Endothelial cell (in vitro differentiated cells): ENCODE data around the gene MAGI1. TPM values are rescaled to one million over a fixed set of nuclear protein-coding genes. Genes with fewer than 3 reads are reported as not detected.
A peak's percentile ranks its signal among the peaks of the same experiment; 100 is the strongest.

Source experiments
- DNase-seq: peaks from one replicate; pipeline ENCODE4 v3.0.0; 2021; ENCODE audit warnings: low spot score
- H3K27ac Mint-ChIP-seq: one replicate; pipeline ENCODE4 v1.8.0; 2021; ENCODE audit warnings: mixed read lengths, inconsistent platforms; ENCODE audit not compliant: unreplicated experiment
- H3K27me3 Mint-ChIP-seq: one replicate; pipeline ENCODE4 v1.8.0; 2021; ENCODE audit warnings: mild to moderate bottlenecking, moderate library complexity, mixed read lengths, inconsistent platforms; ENCODE audit not compliant: unreplicated experiment
- H3K36me3 Mint-ChIP-seq: one replicate; pipeline ENCODE4 v1.8.0; 2021; ENCODE audit warnings: mild to moderate bottlenecking, low read depth, mixed read lengths, inconsistent platforms; ENCODE audit not compliant: unreplicated experiment
- H3K4me1 Mint-ChIP-seq: one replicate; pipeline ENCODE4 v1.8.0; 2021; ENCODE audit warnings: mild to moderate bottlenecking, mixed read lengths, inconsistent platforms; ENCODE audit not compliant: unreplicated experiment
- H3K4me3 Mint-ChIP-seq: one replicate; pipeline ENCODE4 v1.8.0; 2021; ENCODE audit warnings: mild to moderate bottlenecking, mixed read lengths, inconsistent platforms; ENCODE audit not compliant: unreplicated experiment
- H3K9me3 Mint-ChIP-seq: one replicate; pipeline ENCODE4 v1.8.0; 2021; ENCODE audit warnings: mixed read lengths, inconsistent platforms; ENCODE audit not compliant: unreplicated experiment
- total RNA-seq: library from RNA; stranded (reverse); fragmentation: NEBNext Ultra II Directional; extraction: Animal tissue kit (Norgen Biotek cat#: 25700); gene quantifications from one replicate; pipeline ENCODE4 v1.2.1, GENCODE V29; 2021; ENCODE audit not compliant: unreplicated experiment
- TF ChIP-seq, protein P1 (sequence below): fragments of 200-600 bp; sonication (generic); IDR thresholded peaks from one replicate; pipeline ENCODE4 v1.5.0; 2021; ENCODE audit warnings: antibody characterized with exemption; ENCODE audit not compliant: unreplicated experiment

The MAGI1 gene
- total RNA-seq, 1 donor from 2014 or later, result 33.8 TPM

DNA sequence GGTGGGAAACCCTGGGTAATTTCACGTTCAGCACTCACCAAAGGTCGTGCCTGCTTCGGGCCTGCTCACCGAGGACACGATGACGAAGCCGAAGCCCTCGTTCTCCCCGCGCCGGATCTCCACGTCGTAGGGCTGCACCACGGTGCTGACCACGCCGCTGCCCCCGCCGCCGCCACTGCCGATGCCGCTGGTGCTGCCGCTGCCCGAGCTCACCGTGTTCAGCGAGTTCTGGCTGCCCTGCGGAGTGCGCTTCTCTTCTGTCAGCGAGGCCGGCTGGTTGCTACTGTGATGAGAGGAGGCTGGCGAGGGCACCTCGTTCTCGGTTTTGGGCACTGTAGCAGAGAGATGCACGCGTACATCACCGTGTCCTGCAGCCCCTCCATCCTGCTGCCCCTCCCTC is 659.5 kb downstream of the MAGI1 start:
- peaks cover 12% of the 10 kb centered on the region for H3K36me3 Mint-ChIP-seq
- no peaks in the 10 kb centered on the region for H3K9me3 Mint-ChIP-seq
- DNase-seq, result no peak
- H3K27me3 Mint-ChIP-seq, result no peaks in the 10 kb centered on the region
- H3K4me1 Mint-ChIP-seq, result no peaks in the 10 kb centered on the region
- no peak overlapping the region for H3K27ac Mint-ChIP-seq
- TF ChIP-seq, protein P1, sequence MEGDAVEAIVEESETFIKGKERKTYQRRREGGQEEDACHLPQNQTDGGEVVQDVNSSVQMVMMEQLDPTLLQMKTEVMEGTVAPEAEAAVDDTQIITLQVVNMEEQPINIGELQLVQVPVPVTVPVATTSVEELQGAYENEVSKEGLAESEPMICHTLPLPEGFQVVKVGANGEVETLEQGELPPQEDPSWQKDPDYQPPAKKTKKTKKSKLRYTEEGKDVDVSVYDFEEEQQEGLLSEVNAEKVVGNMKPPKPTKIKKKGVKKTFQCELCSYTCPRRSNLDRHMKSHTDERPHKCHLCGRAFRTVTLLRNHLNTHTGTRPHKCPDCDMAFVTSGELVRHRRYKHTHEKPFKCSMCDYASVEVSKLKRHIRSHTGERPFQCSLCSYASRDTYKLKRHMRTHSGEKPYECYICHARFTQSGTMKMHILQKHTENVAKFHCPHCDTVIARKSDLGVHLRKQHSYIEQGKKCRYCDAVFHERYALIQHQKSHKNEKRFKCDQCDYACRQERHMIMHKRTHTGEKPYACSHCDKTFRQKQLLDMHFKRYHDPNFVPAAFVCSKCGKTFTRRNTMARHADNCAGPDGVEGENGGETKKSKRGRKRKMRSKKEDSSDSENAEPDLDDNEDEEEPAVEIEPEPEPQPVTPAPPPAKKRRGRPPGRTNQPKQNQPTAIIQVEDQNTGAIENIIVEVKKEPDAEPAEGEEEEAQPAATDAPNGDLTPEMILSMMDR, result no peak
- no peak overlapping the region for H3K4me3 Mint-ChIP-seq

DNA sequence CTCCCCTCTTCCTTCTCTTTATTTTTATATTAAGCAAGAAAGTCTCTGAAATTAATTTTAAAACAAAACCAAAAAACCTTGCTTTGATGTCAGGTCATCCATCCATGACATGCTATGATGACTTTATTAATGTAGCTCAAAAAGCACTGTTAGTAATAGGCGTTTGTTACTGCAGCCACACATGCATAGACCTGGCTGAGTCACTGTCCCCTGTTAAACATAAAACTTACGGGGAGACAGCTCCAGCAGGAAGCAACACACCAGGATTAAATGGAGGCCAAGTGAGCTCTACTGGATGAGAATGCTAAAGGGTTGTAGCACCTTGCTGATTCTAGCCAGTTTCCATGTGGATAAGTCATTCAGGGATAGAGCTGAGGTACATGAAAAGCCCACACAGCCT is 661.1 kb downstream of the MAGI1 start:
- Mint-ChIP-seq H3K9me3 (no peaks in the 10 kb centered on the region), H3K27me3 (no peaks in the 10 kb centered on the region), H3K36me3 (peaks cover 10% of the 10 kb centered on the region), H3K27ac (no peak overlapping the region), H3K4me1 (no peaks in the 10 kb centered on the region), H3K4me3 (no peak overlapping the region)
- TF ChIP-seq, protein P1, result no peak
- DNase-seq, result no peak

DNA sequence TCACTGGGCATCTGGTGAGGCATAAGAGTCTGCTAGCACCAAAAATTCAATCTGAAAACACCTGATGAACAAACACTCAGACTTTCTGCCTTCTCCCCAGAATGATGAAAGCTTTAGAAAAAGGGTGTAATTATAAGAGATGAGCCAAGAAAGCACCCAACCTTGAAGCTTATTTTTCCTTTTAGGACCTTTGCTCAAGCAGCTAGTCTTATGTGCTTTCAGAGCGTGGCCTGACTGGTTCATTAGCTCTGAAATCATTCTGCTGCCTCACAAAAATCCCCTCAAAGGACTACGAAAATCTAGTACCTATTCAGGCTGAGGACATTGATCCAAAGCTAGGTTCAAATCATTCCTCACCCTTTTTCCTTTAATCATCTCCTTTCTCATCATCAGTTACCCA is 662.3 kb downstream of the MAGI1 start:
- H3K27ac Mint-ChIP-seq, result no peak overlapping the region
- H3K4me1 Mint-ChIP-seq, result no peaks in the 10 kb centered on the region
- TF ChIP-seq, protein P1, result no peak
- H3K4me3 Mint-ChIP-seq, result no peak overlapping the region
- no peak for DNase-seq
- H3K36me3 Mint-ChIP-seq, result peaks cover 17% of the 10 kb centered on the region
- H3K9me3 Mint-ChIP-seq, result no peaks in the 10 kb centered on the region
- no peaks in the 10 kb centered on the region for H3K27me3 Mint-ChIP-seq

GRCh38 chr3:65371053-65371452 is 667.7 kb downstream of the MAGI1 start:
- H3K4me1 Mint-ChIP-seq, result peaks cover 9% of the 10 kb centered on the region
- H3K27me3 Mint-ChIP-seq, result no peaks in the 10 kb centered on the region
- H3K36me3 Mint-ChIP-seq, result peaks cover 13% of the 10 kb centered on the region
- no peak for DNase-seq
- TF ChIP-seq, protein P1, result no peak
- no peaks in the 10 kb centered on the region for H3K9me3 Mint-ChIP-seq
- H3K27ac Mint-ChIP-seq, result no peak overlapping the region
- no peak overlapping the region for H3K4me3 Mint-ChIP-seq

DNA sequence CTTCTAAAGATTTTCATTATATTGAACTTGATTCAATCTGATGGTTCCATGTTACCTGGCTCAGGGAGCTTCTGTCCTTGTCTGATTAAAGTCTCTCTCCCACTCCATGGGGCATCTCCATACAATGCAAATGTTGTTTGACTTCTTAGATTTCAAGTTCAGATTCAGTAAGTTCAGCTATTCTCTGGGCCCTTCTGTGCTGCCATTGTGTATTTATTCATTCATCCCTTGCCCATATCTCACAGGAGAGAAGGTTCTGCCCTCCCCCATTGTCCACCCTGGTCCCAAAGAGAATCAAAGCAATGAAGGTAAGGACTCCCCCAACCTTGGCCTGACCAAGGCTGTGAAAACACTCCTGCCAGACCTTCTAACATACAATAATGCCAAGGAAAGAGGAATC is 669.9 kb downstream of the MAGI1 start:
- Mint-ChIP-seq H3K9me3 (no peaks in the 10 kb centered on the region), H3K4me1 (peaks cover 13% of the 10 kb centered on the region), H3K4me3 (peak overlapping the region; percentile 34), H3K36me3 (peaks cover 16% of the 10 kb centered on the region), H3K27ac (no peak overlapping the region), H3K27me3 (peaks cover 2% of the 10 kb centered on the region)
- DNase-seq, result no peak
- TF ChIP-seq, protein P1, result no peak
